T-helper 2 cell treated with Interferon-gamma antibody and Interleukin-4, amounts not matched to agents 5 μg/mL and 100 μg/mL, for 36 hours (primary cell): ENCODE data around the gene TNRC6C.

Source experiments
- DNase-seq: peaks from one replicate; pipeline ENCODE4 v3.0.0; 2021; ENCODE audit warnings: low spot score
- H3K27ac Mint-ChIP-seq: one replicate; pipeline ENCODE4 v1.8.0; 2021; ENCODE audit warnings: mild to moderate bottlenecking, mixed read lengths
- H3K27me3 Mint-ChIP-seq: one replicate; pipeline ENCODE4 v1.8.0; 2021; ENCODE audit warnings: low read depth, mixed read lengths
- H3K36me3 Mint-ChIP-seq: one replicate; pipeline ENCODE4 v1.8.0; 2021; ENCODE audit warnings: low read depth, mixed read lengths
- H3K4me1 Mint-ChIP-seq: one replicate; pipeline ENCODE4 v1.8.0; 2021; ENCODE audit warnings: low read depth, mixed read lengths
- H3K4me3 Mint-ChIP-seq: one replicate; pipeline ENCODE4 v1.8.0; 2022; ENCODE audit warnings: mild to moderate bottlenecking, moderate library complexity, mixed read lengths
- H3K9me3 Mint-ChIP-seq: one replicate; pipeline ENCODE4 v1.8.0; 2021; ENCODE audit warnings: mixed read lengths

The TNRC6C gene

DNA sequence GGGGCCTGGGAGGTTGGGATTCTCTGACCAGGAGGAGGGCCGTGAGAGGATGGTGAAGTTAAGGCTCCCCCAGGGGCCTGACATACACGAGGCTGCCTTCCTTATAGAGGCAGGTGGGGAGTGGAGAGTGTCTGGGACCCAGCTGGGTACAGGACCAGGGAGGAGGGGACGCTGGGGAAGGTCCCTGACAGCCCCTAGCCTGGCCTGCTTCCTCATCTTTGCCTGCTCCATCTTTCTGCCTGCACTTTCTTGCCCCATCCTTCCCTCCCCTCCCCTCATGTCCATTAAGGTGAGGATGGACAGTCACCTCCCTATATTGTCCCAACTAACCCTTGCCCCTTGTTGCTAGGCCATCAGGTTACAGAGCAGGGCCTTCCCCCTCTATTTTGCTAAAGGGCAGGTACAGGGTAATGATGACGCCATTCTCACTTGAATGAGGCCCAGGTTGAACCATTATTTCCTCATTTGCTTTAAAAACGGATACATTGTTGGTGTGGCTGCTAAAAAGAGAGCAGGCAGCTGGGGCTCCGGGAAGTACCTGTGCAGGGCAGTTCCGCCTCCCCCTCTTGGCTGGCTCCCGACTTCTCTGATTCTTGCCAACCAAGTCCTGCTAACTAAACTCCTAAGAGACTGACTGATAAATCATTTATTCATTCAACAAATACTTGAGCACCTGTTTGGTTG is 189.0 kb downstream of the TNRC6C start:
- peaks cover 6% of the 10 kb centered on the region for H3K4me1 Mint-ChIP-seq
- DNase-seq, result no peak
- H3K4me3 Mint-ChIP-seq, result no peak overlapping the region
- no peak overlapping the region for H3K27ac Mint-ChIP-seq
- H3K27me3 Mint-ChIP-seq, result no peaks in the 10 kb centered on the region
- H3K9me3 Mint-ChIP-seq, result no peaks in the 10 kb centered on the region
- H3K36me3 Mint-ChIP-seq, result peaks cover 5% of the 10 kb centered on the region

GRCh38 chr17:78148286-78149016 is 189.9 kb downstream of the TNRC6C start:
- no peak for DNase-seq
- Mint-ChIP-seq H3K27ac (no peak overlapping the region), H3K4me1 (peaks cover 6% of the 10 kb centered on the region), H3K36me3 (no peaks in the 10 kb centered on the region), H3K4me3 (no peak overlapping the region), H3K27me3 (no peaks in the 10 kb centered on the region), H3K9me3 (no peaks in the 10 kb centered on the region)

DNA sequence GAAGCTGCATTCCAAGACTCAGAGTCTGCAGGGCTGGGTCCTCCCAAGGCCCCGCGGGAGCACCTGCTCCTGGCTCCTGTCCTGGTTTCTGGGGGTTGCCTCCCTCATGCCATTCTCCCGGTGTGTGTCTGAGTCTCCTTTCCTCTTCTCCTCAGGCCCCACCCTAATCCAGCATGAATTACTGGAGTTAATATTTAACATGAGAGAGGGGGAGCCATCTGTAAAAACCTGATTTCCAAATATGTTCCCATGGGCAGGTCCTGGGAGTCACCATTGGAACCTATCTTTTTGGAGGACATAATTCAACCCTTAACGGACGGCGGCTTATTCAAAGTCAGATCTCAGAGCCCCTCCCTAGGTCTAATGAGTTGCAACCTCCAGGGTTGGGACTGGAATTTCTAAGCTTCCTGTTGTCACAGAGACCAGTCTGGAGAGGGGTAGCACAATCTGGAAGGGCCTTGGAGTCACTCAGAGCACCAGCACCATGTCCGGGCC is 193.1 kb downstream of the TNRC6C start:
- DNase-seq, result no peak
- H3K27ac Mint-ChIP-seq, result no peak overlapping the region
- H3K4me1 Mint-ChIP-seq, result peaks cover 8% of the 10 kb centered on the region
- H3K27me3 Mint-ChIP-seq, result no peaks in the 10 kb centered on the region
- no peaks in the 10 kb centered on the region for H3K36me3 Mint-ChIP-seq
- H3K4me3 Mint-ChIP-seq, result no peak overlapping the region
- no peaks in the 10 kb centered on the region for H3K9me3 Mint-ChIP-seq

DNA sequence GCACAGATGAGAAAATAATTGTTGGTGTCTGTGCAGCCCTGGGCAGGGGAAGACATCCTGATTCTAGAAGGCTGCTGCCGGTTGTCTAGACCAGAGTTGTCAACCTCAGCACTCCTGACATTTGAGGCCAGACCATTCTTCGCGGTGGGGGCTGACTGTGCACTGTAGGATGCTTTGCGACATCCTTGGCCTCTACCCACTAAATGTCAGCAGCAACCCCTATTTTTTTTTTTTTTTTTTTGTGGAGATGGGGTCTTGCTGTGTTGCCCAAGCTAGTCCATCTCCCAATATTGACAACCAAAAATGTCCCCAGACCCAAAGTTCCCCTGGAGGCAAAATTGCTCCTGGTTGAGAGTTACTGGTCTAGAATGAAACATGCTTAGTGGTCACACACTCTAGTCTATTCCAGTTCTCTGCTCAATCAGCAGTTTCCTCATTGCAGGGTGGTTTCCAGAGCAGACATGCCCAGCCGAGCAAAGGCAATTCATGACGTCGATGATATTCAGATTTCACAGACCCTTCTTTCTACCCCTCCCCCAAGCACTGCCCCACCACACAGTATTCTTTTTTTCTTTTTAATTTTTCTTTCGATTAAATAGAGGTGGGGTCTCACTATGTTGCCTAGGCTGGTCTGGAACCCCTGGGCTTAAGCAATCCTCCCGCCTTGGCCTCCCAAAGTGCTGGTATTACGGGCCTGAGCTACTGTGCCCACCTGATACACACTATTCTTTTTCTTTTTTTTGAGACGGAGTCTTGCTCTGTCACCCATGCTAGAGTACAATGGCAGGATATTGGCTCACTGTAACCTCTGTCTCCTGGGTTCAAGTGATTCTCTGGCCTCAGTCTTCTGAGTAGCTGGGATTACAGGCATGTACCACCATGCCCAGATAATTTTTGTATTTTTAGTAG is 196.7 kb downstream of the TNRC6C start:
- Mint-ChIP-seq H3K36me3 (no peaks in the 10 kb centered on the region), H3K27ac (no peak overlapping the region), H3K27me3 (no peaks in the 10 kb centered on the region), H3K4me1 (peaks cover 8% of the 10 kb centered on the region), H3K4me3 (no peak overlapping the region), H3K9me3 (no peaks in the 10 kb centered on the region)
- DNase-seq, result no peak
